HEK293 (cell line): ENCODE data around the gene PTCSC3.

Experiments used
- ATF2 ChIP-seq: fragments of 450-650 bp; formaldehyde crosslinking; IDR thresholded peaks from 2 replicates; pipeline ENCODE4 v1.5.1; 2016; ENCODE audit warnings: missing biosample characterization, missing genetic modification characterization, low read depth
- CTCF ChIP-seq: fragments of 450-650 bp; formaldehyde crosslinking; IDR thresholded peaks from 2 replicates; pipeline ENCODE4 v1.5.1; 2016; ENCODE audit warnings: missing biosample characterization, missing genetic modification characterization
- SP2 ChIP-seq: fragments of 450-650 bp; formaldehyde crosslinking; IDR thresholded peaks from 2 replicates; pipeline ENCODE4 v1.5.1; 2016; ENCODE audit warnings: missing biosample characterization, missing genetic modification characterization
- ZNF121 ChIP-seq: fragments of 450-650 bp; formaldehyde crosslinking; IDR thresholded peaks from 2 replicates; pipeline ENCODE4 v1.5.1; 2016; ENCODE audit warnings: missing biosample characterization, missing genetic modification characterization
- ZNF132 ChIP-seq: fragments of 450-650 bp; formaldehyde crosslinking; IDR thresholded peaks from 2 replicates; pipeline ENCODE4 v1.5.1; 2017; ENCODE audit warnings: missing biosample characterization, missing genetic modification characterization, borderline replicate concordance
- ZNF146 ChIP-seq: fragments of 450-650 bp; formaldehyde crosslinking; IDR thresholded peaks from 2 replicates; pipeline ENCODE4 v1.5.1; 2016; ENCODE audit warnings: missing biosample characterization, missing genetic modification characterization
- ZNF274 ChIP-seq, 2 experiments: fragments of 200-500 bp in 1 of 2; fragments of 450-650 bp in 1 of 2; sonication (Bioruptor generic) in 1 of 2; formaldehyde crosslinking in 1 of 2; IDR thresholded peaks; 2 replicates each; pipeline versions ENCODE4 v1.5.1 to v1.6.1; 2014 to 2016; ENCODE audit warnings: borderline replicate concordance in 1 of 2, inconsistent platforms in 1 of 2, low read length in 1 of 2, missing biosample characterization in 1 of 2, missing genetic modification characterization in 1 of 2
- ZNF37A ChIP-seq: fragments of 450-650 bp; IDR thresholded peaks from 2 replicates; pipeline ENCODE4 v1.5.1; 2018; ENCODE audit warnings: missing biosample characterization, missing genetic modification characterization
- ZNF544 ChIP-seq: fragments of 450-650 bp; formaldehyde crosslinking; IDR thresholded peaks from 2 replicates; pipeline ENCODE4 v1.5.0; 2017; ENCODE audit warnings: missing biosample characterization, missing genetic modification characterization

GRCh38 chr14:36134038-36134437, 42.5 kb downstream of the PTCSC3 start:
- TF ChIP-seq CTCF (tag by site-specific recombination) (no peak), ZNF37A (tag by site-specific recombination) (no peak), ZNF121 (tag by site-specific recombination) (no peak), SP2 (tag by site-specific recombination) (no peak), ZNF146 (tag by site-specific recombination) (no peak), ZNF544 (tag by site-specific recombination) (no peak), ATF2 (tag by site-specific recombination) (no peak), ZNF132 (tag by site-specific recombination) (no peak), ZNF274 (IDR thresholded peaks at IDR 0.05; ENCODE audit: low read length) (no peak), ZNF274 (tag by site-specific recombination; IDR thresholded peaks at IDR 0.05; ENCODE audit: borderline replicate concordance) (no peak)
